Panc1 (cell line): ENCODE results near the gene CEP170B. TPM values are rescaled to one million over a fixed set of nuclear protein-coding genes. Genes with fewer than 3 reads are reported as not detected.

Experiments
- ATAC-seq: fragments of 200-7000 bp; cut with Tn5 transposase; 2 replicates; pipeline ENCODE4 v1.9.1; 2020; ENCODE audit warnings: mild to moderate bottlenecking, moderate library complexity
- BruUV-seq: library from RNA; stranded (reverse); fragments of 400-500 nt; replicated peaks from 2 replicates; lab custom pipeline; 2021; lab: Mats Ljungman, UMichigan
- CTCF ChIA-PET: fragments of 300-600 bp; sonication (Branson Sonifier 250); formaldehyde crosslinking; loops from one replicate; lab custom pipeline; 2022; ENCODE audit warnings: antibody characterized with exemption; lab: Charles Lee
- POLR2A ChIA-PET: fragments of 300-600 bp; sonication (Branson Sonifier 250); formaldehyde crosslinking; loops from one replicate; lab custom pipeline; 2022; ENCODE audit warnings: antibody characterized with exemption; lab: Charles Lee
- DNase-seq: peaks from one replicate; pipeline ENCODE4 v3.0.0-alpha.2; 2010; ENCODE audit warnings: low read depth, low spot score
- H3K27ac ChIP-seq: 2 replicates; pipeline ENCODE4 v1.5.1; 2011; ENCODE audit warnings: mild to moderate bottlenecking, low read length, inconsistent platforms
- H3K27me3 ChIP-seq: fragments of 200-500 bp; sonication (Bioruptor generic); 2 replicates; pipeline ENCODE4 v1.6.0; 2014; ENCODE audit warnings: low read length, inconsistent platforms; ENCODE audit not compliant: control insufficient read depth, insufficient read depth
- H3K36me3 ChIP-seq: fragments of 200-500 bp; sonication (Bioruptor generic); 2 replicates; pipeline ENCODE4 v1.5.1; 2014; ENCODE audit warnings: inconsistent platforms, mild to moderate bottlenecking, low read length, moderate library complexity; ENCODE audit not compliant: control insufficient read depth, insufficient read depth
- H3K4me1 ChIP-seq: 2 replicates; pipeline ENCODE4 v1.5.1; 2011; ENCODE audit warnings: inconsistent platforms, mild to moderate bottlenecking, low read length, moderate library complexity; ENCODE audit not compliant: control insufficient read depth, insufficient read depth
- H3K4me3 ChIP-seq, 2 experiments: 2 replicates each; pipeline ENCODE4 v1.5.1; 2011 to 2012; ENCODE audit warnings: low read depth in 2 of 2, low read length in 2 of 2, mild to moderate bottlenecking in 2 of 2, inconsistent platforms in 1 of 2, moderate library complexity in 1 of 2
- H3K9me3 ChIP-seq: fragments of 200-500 bp; sonication (Bioruptor generic); 2 replicates; pipeline ENCODE4 v1.5.1; 2014; ENCODE audit warnings: low read depth, mild to moderate bottlenecking, inconsistent platforms, low read length, moderate library complexity; ENCODE audit not compliant: control insufficient read depth, insufficient read depth
- POLR2AphosphoS5 ChIP-seq: IDR thresholded peaks from 2 replicates; pipeline ENCODE4 v1.6.1; 2012; ENCODE audit warnings: mild to moderate bottlenecking, low read depth, low read length, moderate library complexity
- SIN3A ChIP-seq: IDR thresholded peaks from 2 replicates; pipeline ENCODE4 v1.6.1; 2012; ENCODE audit warnings: low read depth, mild to moderate bottlenecking, low read length, moderate library complexity, borderline replicate concordance; ENCODE audit not compliant: insufficient read depth
- TCF7L2 ChIP-seq: IDR thresholded peaks from 2 replicates; pipeline ENCODE4 v1.6.1; 2011; ENCODE audit warnings: mild to moderate bottlenecking, low read depth, low read length, inconsistent platforms
- in situ Hi-C: cut with HindIII; loops from 2 replicates; pipeline ENCODE4 v1.10.0; 2016; ENCODE audit warnings: low sequenced_read_pairs, low pct_unique_long_range_greater_than_20kb
- intact Hi-C: fragments of 100-400 bp; cut with micrococcal nuclease; formaldehyde crosslinking; loops from one replicate; pipeline ENCODE4 v1.10.0; 2022; ENCODE audit not compliant: unreplicated experiment
- total RNA-seq: library from RNA; stranded (reverse); gene quantifications from one replicate; pipeline ENCODE4 v1.2.1, GENCODE V29; 2021; ENCODE audit not compliant: unreplicated experiment
- TF ChIP-seq, protein P1 (sequence below), 2 experiments: IDR thresholded peaks; 2 replicates each; pipeline ENCODE4 v1.6.1; 2011 to 2012; ENCODE audit warnings: low read depth in 2 of 2, control low read depth in 1 of 2, low read length in 1 of 2, mild to moderate bottlenecking in 1 of 2, moderate library complexity in 1 of 2; ENCODE audit not compliant: insufficient read depth in 1 of 2
- TF ChIP-seq, protein P2 (sequence below): fragments of 450-650 bp; IDR thresholded peaks from 2 replicates; pipeline ENCODE4 v1.5.1; 2017; ENCODE audit warnings: mild to moderate bottlenecking

The CEP170B gene
- total RNA-seq, 1 experiment from 2014 or later, result 17.8 TPM

DNA sequence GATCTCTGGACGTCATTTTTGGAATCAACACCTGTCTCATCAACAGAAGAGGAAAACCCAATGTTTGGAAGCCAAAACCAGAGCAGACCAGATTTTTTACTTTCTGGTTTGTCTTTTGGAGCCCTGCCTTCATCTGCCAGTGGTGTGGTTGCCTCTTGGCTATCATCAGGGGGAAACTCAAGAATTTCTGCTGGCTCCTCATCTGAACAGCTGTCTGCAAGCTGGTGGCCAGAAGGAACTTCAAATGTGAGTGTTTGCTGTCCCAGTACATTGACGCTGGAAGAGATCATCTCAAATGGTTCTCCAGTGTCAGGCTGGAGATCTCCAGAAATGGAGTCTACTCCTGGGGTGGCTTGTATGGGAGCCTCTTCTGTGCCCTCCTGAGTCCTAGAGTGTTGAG, 73.4 kb downstream of the CEP170B start:
- no peaks in the 10 kb centered on the region for H3K27me3 ChIP-seq
- DNase-seq, result no peak
- H3K36me3 ChIP-seq, result peaks cover 5% of the 10 kb centered on the region
- no peak overlapping the region for H3K27ac ChIP-seq
- no peaks in the 10 kb centered on the region for H3K4me1 ChIP-seq
- no peaks in the 10 kb centered on the region for H3K9me3 ChIP-seq
- CTCF ChIA-PET, result no interaction called here
- ATAC-seq, result no peak
- H3K4me3 ChIP-seq, result no peak overlapping the region
- POLR2A ChIA-PET, result no interaction called here
- intact Hi-C loops, result no loop called here
- no TSS peak for BruUV-seq
- in situ Hi-C loops, result no loop called here
- TF ChIP-seq, protein P1, sequence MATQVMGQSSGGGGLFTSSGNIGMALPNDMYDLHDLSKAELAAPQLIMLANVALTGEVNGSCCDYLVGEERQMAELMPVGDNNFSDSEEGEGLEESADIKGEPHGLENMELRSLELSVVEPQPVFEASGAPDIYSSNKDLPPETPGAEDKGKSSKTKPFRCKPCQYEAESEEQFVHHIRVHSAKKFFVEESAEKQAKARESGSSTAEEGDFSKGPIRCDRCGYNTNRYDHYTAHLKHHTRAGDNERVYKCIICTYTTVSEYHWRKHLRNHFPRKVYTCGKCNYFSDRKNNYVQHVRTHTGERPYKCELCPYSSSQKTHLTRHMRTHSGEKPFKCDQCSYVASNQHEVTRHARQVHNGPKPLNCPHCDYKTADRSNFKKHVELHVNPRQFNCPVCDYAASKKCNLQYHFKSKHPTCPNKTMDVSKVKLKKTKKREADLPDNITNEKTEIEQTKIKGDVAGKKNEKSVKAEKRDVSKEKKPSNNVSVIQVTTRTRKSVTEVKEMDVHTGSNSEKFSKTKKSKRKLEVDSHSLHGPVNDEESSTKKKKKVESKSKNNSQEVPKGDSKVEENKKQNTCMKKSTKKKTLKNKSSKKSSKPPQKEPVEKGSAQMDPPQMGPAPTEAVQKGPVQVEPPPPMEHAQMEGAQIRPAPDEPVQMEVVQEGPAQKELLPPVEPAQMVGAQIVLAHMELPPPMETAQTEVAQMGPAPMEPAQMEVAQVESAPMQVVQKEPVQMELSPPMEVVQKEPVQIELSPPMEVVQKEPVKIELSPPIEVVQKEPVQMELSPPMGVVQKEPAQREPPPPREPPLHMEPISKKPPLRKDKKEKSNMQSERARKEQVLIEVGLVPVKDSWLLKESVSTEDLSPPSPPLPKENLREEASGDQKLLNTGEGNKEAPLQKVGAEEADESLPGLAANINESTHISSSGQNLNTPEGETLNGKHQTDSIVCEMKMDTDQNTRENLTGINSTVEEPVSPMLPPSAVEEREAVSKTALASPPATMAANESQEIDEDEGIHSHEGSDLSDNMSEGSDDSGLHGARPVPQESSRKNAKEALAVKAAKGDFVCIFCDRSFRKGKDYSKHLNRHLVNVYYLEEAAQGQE (IDR thresholded peaks at IDR 0.05; ENCODE audit: insufficient read depth in 1 of 2, low read depth in 2 of 2, low read length in 1 of 2), result no peak
- TF ChIP-seq TCF7L2 (no peak), SIN3A (no peak), POLR2AphosphoS5 (no peak)
- TF ChIP-seq, protein P2, sequence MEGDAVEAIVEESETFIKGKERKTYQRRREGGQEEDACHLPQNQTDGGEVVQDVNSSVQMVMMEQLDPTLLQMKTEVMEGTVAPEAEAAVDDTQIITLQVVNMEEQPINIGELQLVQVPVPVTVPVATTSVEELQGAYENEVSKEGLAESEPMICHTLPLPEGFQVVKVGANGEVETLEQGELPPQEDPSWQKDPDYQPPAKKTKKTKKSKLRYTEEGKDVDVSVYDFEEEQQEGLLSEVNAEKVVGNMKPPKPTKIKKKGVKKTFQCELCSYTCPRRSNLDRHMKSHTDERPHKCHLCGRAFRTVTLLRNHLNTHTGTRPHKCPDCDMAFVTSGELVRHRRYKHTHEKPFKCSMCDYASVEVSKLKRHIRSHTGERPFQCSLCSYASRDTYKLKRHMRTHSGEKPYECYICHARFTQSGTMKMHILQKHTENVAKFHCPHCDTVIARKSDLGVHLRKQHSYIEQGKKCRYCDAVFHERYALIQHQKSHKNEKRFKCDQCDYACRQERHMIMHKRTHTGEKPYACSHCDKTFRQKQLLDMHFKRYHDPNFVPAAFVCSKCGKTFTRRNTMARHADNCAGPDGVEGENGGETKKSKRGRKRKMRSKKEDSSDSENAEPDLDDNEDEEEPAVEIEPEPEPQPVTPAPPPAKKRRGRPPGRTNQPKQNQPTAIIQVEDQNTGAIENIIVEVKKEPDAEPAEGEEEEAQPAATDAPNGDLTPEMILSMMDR, result no peak

DNA sequence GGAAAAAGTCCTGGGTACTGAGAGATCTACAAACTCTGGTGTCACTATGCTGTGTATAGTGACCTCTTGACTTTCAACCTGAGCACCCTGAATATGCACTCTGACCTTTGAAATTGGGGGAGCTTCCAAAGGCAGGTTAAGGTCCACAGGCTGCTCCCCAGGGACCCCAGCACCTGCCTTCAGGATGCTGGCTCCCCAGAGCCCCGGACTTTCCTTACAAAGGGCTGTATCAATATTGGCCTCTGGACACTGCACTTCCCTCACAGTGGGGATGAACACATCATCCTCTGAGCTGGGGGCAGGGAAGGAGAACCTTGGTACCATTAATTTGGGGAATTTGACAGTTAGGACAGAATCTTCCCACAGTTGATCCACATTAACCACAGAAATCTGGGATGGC, 73.9 kb downstream of the CEP170B start:
- intact Hi-C loops, result no loop called here
- H3K9me3 ChIP-seq, result no peaks in the 10 kb centered on the region
- H3K4me3 ChIP-seq, result no peak overlapping the region
- CTCF ChIA-PET, result no interaction called here
- H3K36me3 ChIP-seq, result peaks cover 5% of the 10 kb centered on the region
- in situ Hi-C loops, result no loop called here
- DNase-seq, result no peak
- H3K27ac ChIP-seq, result no peak overlapping the region
- POLR2A ChIA-PET, result no interaction called here
- H3K27me3 ChIP-seq, result no peaks in the 10 kb centered on the region
- TF ChIP-seq, protein P1 (IDR thresholded peaks at IDR 0.05; ENCODE audit: insufficient read depth in 1 of 2, low read depth in 2 of 2, low read length in 1 of 2), result no peak
- TF ChIP-seq TCF7L2, result no peak
- no TSS peak for BruUV-seq
- no peaks in the 10 kb centered on the region for H3K4me1 ChIP-seq
- ATAC-seq, result no peak
